Fibroblast of pulmonary artery (primary cell): ENCODE data around the gene MRPS14.

ENCODE experiments used
- DNase-seq: peaks from one replicate; pipeline ENCODE4 v3.0.0-alpha.2; 2010; ENCODE audit warnings: low read depth
- H3K4me3 ChIP-seq: replicated peaks from 2 replicates; pipeline ENCODE4 v1.5.1; 2011; ENCODE audit warnings: low read depth, mild to moderate bottlenecking, control low read depth, low read length, moderate library complexity
- TF ChIP-seq, protein P1 (sequence below): IDR thresholded peaks from 2 replicates; pipeline ENCODE4 v1.5.1; 2011; ENCODE audit warnings: mild to moderate bottlenecking, control low read depth, low read length, inconsistent platforms; ENCODE audit errors: missing control alignments

MRPS14 gene

DNA sequence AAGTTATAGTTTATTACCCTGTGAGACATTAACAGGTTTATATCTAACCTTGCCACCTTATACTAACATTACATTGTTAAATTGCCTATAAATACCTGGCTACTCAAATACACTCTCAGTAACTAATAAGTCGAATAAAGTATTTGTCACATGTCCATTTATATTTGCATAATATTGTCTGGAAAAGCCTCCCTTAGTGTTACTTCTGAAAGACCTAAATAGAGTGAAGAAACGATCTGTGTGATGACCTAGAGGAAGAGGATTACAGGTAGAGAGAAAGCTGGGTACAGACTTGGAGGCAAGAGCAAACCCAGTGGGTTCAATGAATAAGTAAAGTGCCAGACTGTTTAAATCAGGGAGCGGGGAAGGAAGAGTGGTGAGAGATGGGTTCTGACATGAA lies 26.2 kb downstream of the MRPS14 start:
- no peak overlapping the region for H3K4me3 ChIP-seq
- no peak for DNase-seq
- TF ChIP-seq, protein P1, sequence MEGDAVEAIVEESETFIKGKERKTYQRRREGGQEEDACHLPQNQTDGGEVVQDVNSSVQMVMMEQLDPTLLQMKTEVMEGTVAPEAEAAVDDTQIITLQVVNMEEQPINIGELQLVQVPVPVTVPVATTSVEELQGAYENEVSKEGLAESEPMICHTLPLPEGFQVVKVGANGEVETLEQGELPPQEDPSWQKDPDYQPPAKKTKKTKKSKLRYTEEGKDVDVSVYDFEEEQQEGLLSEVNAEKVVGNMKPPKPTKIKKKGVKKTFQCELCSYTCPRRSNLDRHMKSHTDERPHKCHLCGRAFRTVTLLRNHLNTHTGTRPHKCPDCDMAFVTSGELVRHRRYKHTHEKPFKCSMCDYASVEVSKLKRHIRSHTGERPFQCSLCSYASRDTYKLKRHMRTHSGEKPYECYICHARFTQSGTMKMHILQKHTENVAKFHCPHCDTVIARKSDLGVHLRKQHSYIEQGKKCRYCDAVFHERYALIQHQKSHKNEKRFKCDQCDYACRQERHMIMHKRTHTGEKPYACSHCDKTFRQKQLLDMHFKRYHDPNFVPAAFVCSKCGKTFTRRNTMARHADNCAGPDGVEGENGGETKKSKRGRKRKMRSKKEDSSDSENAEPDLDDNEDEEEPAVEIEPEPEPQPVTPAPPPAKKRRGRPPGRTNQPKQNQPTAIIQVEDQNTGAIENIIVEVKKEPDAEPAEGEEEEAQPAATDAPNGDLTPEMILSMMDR, result no peak

DNA sequence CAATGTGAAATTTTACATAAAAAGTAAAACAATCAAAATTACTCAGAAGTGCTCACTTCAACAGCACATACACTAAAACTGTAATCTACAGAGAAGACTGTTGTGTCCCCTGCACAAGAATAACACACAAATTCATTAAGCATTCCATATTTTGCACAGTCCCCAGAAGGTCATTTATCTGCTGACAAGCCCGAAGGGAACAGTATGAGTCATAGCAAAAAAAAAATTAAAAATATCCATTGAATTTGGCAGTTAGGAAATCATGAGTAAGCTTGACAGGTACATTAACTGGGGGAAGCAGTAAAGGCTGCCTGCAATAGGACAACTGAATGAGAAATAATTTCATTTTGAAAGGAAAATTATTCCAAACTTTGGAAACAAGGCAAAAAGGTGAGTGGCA lies 26.7 kb downstream of the MRPS14 start:
- TF ChIP-seq, protein P1, result no peak
- H3K4me3 ChIP-seq, result no peak overlapping the region
- DNase-seq, result peak; percentile 51

DNA sequence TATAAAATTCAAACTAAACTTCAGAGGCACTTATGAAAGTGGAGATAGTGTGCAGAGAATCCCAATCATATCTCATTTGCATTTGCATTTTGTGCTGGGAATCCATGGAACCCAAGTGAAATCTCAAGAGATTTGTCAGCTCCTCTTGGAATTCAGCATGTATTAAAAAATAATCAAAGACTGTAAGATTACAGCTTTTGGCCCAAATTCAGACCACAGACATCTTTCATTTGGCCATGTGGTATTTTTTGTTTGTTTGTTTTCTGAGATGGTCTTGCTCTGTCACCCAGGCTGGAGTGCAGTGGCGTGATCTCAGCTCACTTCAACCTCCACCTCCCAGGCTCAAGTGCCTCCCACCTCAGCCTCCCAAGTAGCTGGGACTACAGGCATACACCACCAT lies 27.3 kb downstream of the MRPS14 start:
- TF ChIP-seq, protein P1, result no peak
- DNase-seq, result no peak
- no peak overlapping the region for H3K4me3 ChIP-seq

DNA sequence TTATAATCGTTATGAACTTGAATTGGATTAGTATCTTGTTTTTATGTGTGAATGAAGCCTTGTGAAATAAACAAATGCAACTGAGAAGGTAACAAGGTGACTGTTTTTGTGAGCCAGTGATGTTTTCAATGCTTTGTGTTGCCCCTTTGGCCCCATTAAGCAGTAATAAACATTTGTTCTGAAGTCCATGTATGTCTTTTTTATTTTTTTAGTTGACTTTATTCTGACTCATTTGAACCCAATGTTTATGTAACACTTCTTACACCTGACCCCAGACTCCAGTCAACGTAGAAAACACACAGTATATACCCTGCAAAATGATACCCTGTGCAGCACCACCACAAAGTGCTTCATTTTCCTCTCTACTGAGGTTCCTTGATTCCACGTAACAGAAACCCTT lies 28.1 kb downstream of the MRPS14 start:
- TF ChIP-seq, protein P1, result no peak
- no peak for DNase-seq
- no peak overlapping the region for H3K4me3 ChIP-seq

DNA sequence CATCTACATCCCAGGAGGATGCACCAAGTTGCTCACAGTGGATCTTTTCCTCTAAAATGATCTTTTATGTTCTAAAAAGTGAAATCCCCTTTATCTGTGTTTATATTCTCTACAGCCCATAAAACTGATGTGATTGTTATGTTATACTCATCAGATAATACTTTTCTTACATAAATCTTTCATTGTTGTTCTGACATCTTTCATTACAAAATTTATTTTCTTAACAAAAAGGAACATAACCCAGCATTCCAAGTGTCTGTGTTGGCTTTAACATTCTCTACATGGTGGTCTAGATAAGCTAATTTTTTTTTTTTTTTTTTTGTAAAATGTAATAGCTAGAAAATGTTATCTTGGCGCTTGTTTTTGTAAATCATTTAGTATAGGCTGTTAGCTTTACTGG lies 31.8 kb downstream of the MRPS14 start:
- TF ChIP-seq, protein P1, result no peak
- no peak overlapping the region for H3K4me3 ChIP-seq
- no peak for DNase-seq

DNA sequence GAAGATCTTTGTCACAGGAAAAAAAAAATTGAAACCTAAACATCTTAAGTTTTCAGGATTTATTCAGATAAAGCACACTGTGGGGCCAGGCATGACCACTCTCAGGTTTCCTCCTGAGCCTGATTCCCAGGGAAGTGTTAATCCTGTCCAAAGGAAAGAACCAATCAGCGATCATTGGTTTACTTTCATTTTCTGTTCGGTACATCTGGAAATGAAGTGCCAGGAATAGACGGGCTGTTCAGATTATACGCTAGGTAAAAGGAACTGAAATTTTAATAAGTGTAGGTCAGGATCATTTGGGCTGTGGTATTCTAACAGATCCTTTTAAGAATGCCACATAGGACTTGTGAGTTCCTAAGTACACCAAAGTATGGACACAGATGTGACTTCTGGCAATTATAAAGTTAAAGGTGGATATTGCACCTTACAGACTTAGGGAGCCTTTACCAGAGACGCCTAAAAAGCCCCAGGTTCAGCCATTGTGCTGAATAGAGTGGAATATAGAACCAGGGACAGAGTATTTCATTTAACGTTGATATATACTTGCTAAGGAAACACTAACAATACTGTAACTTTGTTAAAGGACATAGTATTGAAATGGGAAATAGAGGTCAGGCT lies 32.7 kb downstream of the MRPS14 start:
- DNase-seq, result peak; percentile 27
- TF ChIP-seq, protein P1, result no peak

DNA sequence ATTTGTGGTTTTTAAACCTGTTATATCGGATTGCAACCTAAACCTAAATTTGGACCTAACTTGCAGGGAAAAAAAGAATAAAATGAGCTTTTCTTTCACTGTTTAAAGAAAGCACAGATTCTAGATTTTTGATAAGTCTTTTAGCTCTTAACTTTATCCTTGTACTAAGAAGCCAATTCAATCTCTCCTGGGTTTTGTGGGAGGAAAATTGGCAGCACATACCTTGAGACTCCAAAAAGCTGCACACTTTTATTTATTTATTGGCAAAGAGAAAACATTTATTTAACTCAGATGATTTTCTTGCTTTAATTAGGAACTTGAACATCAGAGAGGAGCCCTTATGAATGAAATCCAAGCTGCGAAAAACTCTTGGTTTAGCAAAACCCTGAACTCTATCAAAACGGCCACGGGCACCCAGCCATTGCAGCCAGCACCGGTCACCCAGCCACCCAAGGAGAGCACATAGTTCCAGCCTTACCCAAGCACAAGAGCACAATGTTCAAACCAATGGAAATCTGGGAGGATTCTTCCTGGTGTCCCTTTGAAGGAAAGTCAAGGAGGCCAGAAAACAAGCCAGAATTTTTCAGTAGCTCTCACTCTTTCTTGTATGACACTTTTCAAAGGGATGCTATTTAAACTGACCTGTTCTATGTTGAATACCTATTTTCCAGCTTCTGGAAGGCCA lies 33.5 kb downstream of the MRPS14 start:
- H3K4me3 ChIP-seq, result no peak overlapping the region
- TF ChIP-seq, protein P1, result no peak
- no peak for DNase-seq

More for the DNA sequence above, 32.7 kb downstream of the MRPS14 start:
- H3K4me3 ChIP-seq, result peak overlapping the region; percentile 33
